ENCODE results near the gene UBE2I.

DNA sequence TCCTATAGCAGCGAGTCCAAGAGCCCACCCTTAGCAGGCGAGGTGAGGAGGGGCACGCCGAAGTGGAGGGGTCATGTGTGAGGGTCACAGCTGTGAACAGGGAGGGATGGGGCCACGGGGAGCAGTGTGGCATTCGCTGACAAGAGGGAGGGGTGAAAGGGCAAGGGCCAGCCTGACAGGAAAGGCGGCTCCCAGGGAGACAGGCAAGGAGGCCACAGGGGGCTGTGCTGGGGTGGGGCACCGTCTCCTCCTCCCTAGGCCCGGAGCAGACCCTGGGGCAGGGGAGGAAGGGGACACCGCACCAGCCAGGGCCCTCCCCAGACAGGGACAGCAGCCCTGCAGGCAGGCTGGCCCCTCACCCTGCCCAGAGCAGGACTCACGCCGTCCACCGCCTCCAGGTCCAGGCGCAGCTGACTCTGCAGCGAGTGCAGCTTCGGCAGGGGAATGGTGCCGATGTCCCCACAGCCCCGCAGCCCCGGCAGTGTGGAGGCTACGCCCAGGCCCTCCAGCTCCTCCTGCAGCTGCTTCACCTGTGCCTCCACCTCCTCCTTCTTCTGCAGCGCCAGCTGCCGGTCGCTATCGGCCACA, 57.4 kb downstream of the UBE2I start:
- TF ChIP-seq, protein P1, sequence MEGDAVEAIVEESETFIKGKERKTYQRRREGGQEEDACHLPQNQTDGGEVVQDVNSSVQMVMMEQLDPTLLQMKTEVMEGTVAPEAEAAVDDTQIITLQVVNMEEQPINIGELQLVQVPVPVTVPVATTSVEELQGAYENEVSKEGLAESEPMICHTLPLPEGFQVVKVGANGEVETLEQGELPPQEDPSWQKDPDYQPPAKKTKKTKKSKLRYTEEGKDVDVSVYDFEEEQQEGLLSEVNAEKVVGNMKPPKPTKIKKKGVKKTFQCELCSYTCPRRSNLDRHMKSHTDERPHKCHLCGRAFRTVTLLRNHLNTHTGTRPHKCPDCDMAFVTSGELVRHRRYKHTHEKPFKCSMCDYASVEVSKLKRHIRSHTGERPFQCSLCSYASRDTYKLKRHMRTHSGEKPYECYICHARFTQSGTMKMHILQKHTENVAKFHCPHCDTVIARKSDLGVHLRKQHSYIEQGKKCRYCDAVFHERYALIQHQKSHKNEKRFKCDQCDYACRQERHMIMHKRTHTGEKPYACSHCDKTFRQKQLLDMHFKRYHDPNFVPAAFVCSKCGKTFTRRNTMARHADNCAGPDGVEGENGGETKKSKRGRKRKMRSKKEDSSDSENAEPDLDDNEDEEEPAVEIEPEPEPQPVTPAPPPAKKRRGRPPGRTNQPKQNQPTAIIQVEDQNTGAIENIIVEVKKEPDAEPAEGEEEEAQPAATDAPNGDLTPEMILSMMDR (conservative IDR thresholded peaks at IDR 0.05): no peak
- TF ChIP-seq EZH2 (IDR thresholded peaks at IDR 0.05; ENCODE audit: low read depth): no peak
